SK-N-SH treated with all-trans-retinoic acid at 6 μM for 48 hours (cell line): ENCODE data around the gene USP13.

ENCODE experiments used
- ATAC-seq: fragments of 200-7000 bp; cut with Tn5 transposase; 3 replicates; pipeline ENCODE4 v1.9.1; 2020; ENCODE audit warnings: mild to moderate bottlenecking, moderate library complexity
- ARNTL ChIP-seq: fragments of 450-650 bp; formaldehyde crosslinking; IDR thresholded peaks from 2 replicates; pipeline ENCODE4 v1.5.0; 2020; ENCODE audit warnings: low read depth, mild to moderate bottlenecking, moderate library complexity, borderline replicate concordance
- BACH2 ChIP-seq: fragments of 250-450 bp; sonication (Bioruptor Pico); IDR thresholded peaks from 2 replicates; pipeline ENCODE4 v1.9.0; 2021; ENCODE audit warnings: mild to moderate bottlenecking, borderline replicate concordance
- CSDC2 ChIP-seq: fragments of 250-450 bp; sonication (Bioruptor Pico); IDR thresholded peaks from 2 replicates; pipeline ENCODE4 v1.5.0; 2020; ENCODE audit warnings: mild to moderate bottlenecking, moderate library complexity
- ESRRG ChIP-seq: fragments of 250-450 bp; sonication (Bioruptor Pico); IDR thresholded peaks from 2 replicates; pipeline ENCODE4 v1.6.1; 2021; ENCODE audit warnings: mild to moderate bottlenecking
- GLIS3 ChIP-seq: fragments of 250-450 bp; sonication (Bioruptor Pico); IDR thresholded peaks from 2 replicates; pipeline ENCODE4 v1.5.0; 2020; ENCODE audit warnings: mild to moderate bottlenecking, moderate library complexity
- ISL1 ChIP-seq: fragments of 250-450 bp; sonication (Bioruptor Pico); IDR thresholded peaks from 2 replicates; pipeline ENCODE4 v2.1.2; 2022; ENCODE audit warnings: mild to moderate bottlenecking, moderate library complexity
- PPARA ChIP-seq: fragments of 250-450 bp; sonication (Bioruptor Pico); IDR thresholded peaks from 2 replicates; pipeline ENCODE4 v1.5.0; 2020; ENCODE audit warnings: mild to moderate bottlenecking, borderline replicate concordance
- SNAI2 ChIP-seq: fragments of 250-450 bp; sonication (Bioruptor Pico); IDR thresholded peaks from 2 replicates; pipeline ENCODE4 v1.5.0; 2020; ENCODE audit warnings: mild to moderate bottlenecking, moderate library complexity
- TCF4 ChIP-seq: fragments of 250-450 bp; sonication (Bioruptor Pico); IDR thresholded peaks from 2 replicates; pipeline ENCODE4 v1.8.0; 2021; ENCODE audit warnings: mild to moderate bottlenecking, moderate library complexity, borderline replicate concordance
- TOX ChIP-seq: fragments of 250-450 bp; sonication (Bioruptor Pico); IDR thresholded peaks from 2 replicates; pipeline ENCODE4 v1.8.0; 2021; ENCODE audit warnings: mild to moderate bottlenecking, moderate library complexity, borderline replicate concordance
- ZC3H10 ChIP-seq: fragments of 250-450 bp; sonication (Bioruptor Pico); IDR thresholded peaks from 2 replicates; pipeline ENCODE4 v1.5.1; 2021; ENCODE audit warnings: mild to moderate bottlenecking, moderate library complexity
- ZFP3 ChIP-seq: fragments of 250-450 bp; sonication (Bioruptor Pico); IDR thresholded peaks from 2 replicates; pipeline ENCODE4 v1.5.0; 2020; ENCODE audit warnings: mild to moderate bottlenecking, moderate library complexity
- ZFP30 ChIP-seq: fragments of 450-650 bp; formaldehyde crosslinking; IDR thresholded peaks from 2 replicates; pipeline ENCODE4 v1.5.0; 2022; ENCODE audit warnings: mild to moderate bottlenecking, moderate library complexity
- ZNF565 ChIP-seq: fragments of 450-650 bp; formaldehyde crosslinking; conservative IDR thresholded peaks from 2 replicates; pipeline ENCODE4 v1.5.0; 2020; ENCODE audit warnings: low read depth, mild to moderate bottlenecking, moderate library complexity
- ZNF70 ChIP-seq: fragments of 450-650 bp; formaldehyde crosslinking; IDR thresholded peaks from 2 replicates; pipeline ENCODE4 v1.5.0; 2020; ENCODE audit warnings: mild to moderate bottlenecking, moderate library complexity
- ZNF8 ChIP-seq: fragments of 450-650 bp; formaldehyde crosslinking; IDR thresholded peaks from 2 replicates; pipeline ENCODE4 v1.5.0; 2020; ENCODE audit warnings: mild to moderate bottlenecking, moderate library complexity
- TF ChIP-seq, protein P1 (sequence below): fragments of 250-450 bp; sonication (Bioruptor Pico); IDR thresholded peaks from 2 replicates; pipeline ENCODE4 v1.5.1; 2021; ENCODE audit warnings: mild to moderate bottlenecking, moderate library complexity
- TF ChIP-seq, protein P2 (sequence below): fragments of 250-450 bp; sonication (Bioruptor Pico); IDR thresholded peaks from 2 replicates; pipeline ENCODE4 v1.5.1; 2020; ENCODE audit warnings: low read depth, mild to moderate bottlenecking, moderate library complexity
- TF ChIP-seq, protein P3 (sequence below): fragments of 250-450 bp; sonication (Bioruptor Pico); IDR thresholded peaks from 2 replicates; pipeline ENCODE4 v1.8.0; 2021; ENCODE audit warnings: low read depth, mild to moderate bottlenecking, moderate library complexity, borderline replicate concordance
- TF ChIP-seq, protein P4 (sequence below): fragments of 250-450 bp; sonication (Bioruptor Pico); IDR thresholded peaks from 2 replicates; pipeline ENCODE4 v1.8.0; 2020; ENCODE audit warnings: mild to moderate bottlenecking, moderate library complexity, borderline replicate concordance
- TF ChIP-seq, protein P5 (sequence below): fragments of 250-450 bp; sonication (Bioruptor Pico); IDR thresholded peaks from 2 replicates; pipeline ENCODE4 v1.5.0; 2020; ENCODE audit warnings: mild to moderate bottlenecking, moderate library complexity

USP13 gene

DNA sequence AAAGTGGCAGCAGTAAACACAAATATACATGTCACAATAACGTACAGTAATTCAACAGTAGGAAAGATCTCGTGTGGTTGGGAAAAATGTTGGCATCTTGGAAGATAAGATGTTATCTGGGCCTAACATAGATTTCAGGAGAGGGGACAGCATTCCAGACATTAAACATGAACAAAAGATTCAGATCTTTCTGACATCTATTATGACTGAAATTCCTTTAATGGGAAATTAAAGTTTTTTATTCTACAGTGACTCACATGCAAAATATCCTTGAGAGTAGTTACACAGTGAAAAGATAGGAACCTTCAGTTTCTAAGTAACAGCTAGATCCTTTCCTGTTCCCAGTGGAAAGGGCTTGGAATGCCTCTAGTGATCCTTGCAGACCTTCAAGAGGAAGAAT is 39.0 kb upstream of the USP13 start (continued):
- TF ChIP-seq, protein P1, sequence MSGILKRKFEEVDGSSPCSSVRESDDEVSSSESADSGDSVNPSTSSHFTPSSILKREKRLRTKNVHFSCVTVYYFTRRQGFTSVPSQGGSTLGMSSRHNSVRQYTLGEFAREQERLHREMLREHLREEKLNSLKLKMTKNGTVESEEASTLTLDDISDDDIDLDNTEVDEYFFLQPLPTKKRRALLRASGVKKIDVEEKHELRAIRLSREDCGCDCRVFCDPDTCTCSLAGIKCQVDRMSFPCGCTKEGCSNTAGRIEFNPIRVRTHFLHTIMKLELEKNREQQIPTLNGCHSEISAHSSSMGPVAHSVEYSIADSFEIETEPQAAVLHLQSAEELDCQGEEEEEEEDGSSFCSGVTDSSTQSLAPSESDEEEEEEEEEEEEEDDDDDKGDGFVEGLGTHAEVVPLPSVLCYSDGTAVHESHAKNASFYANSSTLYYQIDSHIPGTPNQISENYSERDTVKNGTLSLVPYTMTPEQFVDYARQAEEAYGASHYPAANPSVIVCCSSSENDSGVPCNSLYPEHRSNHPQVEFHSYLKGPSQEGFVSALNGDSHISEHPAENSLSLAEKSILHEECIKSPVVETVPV (CRISPR knock-in tag), result peak; percentile 49; the same call in 1 of the 2 replicates
- no peak for TF ChIP-seq BACH2
- TF ChIP-seq, protein P2, sequence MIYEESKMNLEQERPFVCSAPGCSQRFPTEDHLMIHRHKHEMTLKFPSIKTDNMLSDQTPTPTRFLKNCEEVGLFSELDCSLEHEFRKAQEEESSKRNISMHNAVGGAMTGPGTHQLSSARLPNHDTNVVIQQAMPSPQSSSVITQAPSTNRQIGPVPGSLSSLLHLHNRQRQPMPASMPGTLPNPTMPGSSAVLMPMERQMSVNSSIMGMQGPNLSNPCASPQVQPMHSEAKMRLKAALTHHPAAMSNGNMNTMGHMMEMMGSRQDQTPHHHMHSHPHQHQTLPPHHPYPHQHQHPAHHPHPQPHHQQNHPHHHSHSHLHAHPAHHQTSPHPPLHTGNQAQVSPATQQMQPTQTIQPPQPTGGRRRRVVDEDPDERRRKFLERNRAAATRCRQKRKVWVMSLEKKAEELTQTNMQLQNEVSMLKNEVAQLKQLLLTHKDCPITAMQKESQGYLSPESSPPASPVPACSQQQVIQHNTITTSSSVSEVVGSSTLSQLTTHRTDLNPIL, result peak; percentile 88
- TF ChIP-seq ZNF565, result no peak
- no peak for TF ChIP-seq ARNTL
- TF ChIP-seq ZNF8 (CRISPR knock-in tag), result no peak; the same call in 1 of the 2 replicates
- no peak for TF ChIP-seq ZFP30 (CRISPR knock-in tag)
- TF ChIP-seq, all 23 proteins: peak for 9

DNA sequence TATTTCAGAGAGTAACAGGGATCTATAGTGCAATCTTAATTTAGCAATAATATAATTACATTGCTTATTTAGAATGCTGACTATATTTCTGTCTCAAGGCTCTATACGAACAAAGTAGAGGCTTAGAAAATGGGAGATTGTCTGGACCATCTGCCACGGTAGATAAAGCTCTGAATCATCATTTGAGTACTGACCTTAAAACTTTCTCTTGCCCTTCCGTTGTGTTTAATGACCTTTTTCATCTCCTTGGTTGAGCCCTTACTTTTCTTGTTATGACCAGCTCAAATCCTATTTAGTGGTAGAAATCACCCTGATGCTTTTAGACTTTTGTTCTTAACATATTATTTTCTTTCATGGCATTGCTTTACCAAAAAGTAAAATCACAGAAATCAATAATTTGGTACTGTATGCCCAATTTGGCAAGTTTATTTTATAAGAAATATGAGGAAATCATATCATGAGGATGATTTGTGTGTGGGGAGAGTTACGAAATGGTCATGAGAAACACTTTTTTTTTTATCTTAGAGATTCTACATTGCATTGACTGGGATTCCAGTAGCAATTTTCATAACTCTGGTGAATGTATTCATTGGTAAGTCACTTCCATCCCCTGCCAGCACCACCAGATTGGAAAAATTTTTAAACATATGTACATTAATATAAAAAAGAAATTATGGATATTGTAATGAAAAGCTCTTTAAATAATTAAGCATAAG is 37.2 kb upstream of the USP13 start:
- no peak for ATAC-seq
- TF ChIP-seq ISL1 (peak; percentile 37; the same call in 1 of the 2 replicates), ESRRG (CRISPR knock-in tag) (no peak), ZNF70 (peak; percentile 89)
- TF ChIP-seq, all 23 proteins: peak for 2

DNA sequence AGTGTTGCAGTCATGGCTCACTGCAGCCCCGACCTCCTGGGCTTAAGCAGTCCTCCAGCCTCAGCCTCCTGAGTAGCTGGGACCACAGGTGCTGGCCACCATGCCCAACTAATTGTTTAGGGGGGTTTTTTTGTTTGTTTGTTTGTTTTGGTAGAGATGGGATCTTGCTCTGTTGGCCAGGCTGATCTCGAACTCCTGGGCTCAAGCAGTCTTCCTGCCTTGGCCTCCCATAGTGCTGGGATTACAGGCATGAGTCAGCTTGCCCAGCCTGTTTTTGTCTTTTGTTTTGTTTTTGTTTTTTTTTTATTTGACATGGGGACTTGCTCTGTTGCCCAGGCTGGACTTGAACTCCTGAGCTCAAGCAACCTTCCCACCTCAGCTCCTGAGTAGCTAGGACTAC is 30.8 kb upstream of the USP13 start:
- ATAC-seq, result no peak
- TF ChIP-seq CSDC2 (no peak), ZNF565 (no peak), ZNF70 (no peak), ESRRG (CRISPR knock-in tag) (no peak), ISL1 (no peak), BACH2 (no peak), SNAI2 (CRISPR knock-in tag) (no peak), TOX (no peak), TCF4 (no peak), ARNTL (no peak), ZC3H10 (no peak), GLIS3 (CRISPR knock-in tag) (no peak), PPARA (CRISPR knock-in tag) (no peak), ZFP3 (CRISPR knock-in tag) (no peak)
- TF ChIP-seq, protein P3, sequence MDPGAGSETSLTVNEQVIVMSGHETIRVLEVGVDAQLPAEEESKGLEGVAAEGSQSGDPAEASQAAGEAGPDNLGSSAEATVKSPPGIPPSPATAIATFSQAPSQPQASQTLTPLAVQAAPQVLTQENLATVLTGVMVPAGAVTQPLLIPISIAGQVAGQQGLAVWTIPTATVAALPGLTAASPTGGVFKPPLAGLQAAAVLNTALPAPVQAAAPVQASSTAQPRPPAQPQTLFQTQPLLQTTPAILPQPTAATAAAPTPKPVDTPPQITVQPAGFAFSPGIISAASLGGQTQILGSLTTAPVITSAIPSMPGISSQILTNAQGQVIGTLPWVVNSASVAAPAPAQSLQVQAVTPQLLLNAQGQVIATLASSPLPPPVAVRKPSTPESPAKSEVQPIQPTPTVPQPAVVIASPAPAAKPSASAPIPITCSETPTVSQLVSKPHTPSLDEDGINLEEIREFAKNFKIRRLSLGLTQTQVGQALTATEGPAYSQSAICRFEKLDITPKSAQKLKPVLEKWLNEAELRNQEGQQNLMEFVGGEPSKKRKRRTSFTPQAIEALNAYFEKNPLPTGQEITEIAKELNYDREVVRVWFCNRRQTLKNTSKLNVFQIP (CRISPR knock-in tag), result no peak
- TF ChIP-seq, protein P1 (CRISPR knock-in tag), result no peak
- TF ChIP-seq, protein P2, result no peak
- TF ChIP-seq, protein P4, sequence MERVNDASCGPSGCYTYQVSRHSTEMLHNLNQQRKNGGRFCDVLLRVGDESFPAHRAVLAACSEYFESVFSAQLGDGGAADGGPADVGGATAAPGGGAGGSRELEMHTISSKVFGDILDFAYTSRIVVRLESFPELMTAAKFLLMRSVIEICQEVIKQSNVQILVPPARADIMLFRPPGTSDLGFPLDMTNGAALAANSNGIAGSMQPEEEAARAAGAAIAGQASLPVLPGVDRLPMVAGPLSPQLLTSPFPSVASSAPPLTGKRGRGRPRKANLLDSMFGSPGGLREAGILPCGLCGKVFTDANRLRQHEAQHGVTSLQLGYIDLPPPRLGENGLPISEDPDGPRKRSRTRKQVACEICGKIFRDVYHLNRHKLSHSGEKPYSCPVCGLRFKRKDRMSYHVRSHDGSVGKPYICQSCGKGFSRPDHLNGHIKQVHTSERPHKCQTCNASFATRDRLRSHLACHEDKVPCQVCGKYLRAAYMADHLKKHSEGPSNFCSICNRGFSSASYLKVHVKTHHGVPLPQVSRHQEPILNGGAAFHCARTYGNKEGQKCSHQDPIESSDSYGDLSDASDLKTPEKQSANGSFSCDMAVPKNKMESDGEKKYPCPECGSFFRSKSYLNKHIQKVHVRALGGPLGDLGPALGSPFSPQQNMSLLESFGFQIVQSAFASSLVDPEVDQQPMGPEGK (CRISPR knock-in tag), result no peak
- TF ChIP-seq, protein P5, sequence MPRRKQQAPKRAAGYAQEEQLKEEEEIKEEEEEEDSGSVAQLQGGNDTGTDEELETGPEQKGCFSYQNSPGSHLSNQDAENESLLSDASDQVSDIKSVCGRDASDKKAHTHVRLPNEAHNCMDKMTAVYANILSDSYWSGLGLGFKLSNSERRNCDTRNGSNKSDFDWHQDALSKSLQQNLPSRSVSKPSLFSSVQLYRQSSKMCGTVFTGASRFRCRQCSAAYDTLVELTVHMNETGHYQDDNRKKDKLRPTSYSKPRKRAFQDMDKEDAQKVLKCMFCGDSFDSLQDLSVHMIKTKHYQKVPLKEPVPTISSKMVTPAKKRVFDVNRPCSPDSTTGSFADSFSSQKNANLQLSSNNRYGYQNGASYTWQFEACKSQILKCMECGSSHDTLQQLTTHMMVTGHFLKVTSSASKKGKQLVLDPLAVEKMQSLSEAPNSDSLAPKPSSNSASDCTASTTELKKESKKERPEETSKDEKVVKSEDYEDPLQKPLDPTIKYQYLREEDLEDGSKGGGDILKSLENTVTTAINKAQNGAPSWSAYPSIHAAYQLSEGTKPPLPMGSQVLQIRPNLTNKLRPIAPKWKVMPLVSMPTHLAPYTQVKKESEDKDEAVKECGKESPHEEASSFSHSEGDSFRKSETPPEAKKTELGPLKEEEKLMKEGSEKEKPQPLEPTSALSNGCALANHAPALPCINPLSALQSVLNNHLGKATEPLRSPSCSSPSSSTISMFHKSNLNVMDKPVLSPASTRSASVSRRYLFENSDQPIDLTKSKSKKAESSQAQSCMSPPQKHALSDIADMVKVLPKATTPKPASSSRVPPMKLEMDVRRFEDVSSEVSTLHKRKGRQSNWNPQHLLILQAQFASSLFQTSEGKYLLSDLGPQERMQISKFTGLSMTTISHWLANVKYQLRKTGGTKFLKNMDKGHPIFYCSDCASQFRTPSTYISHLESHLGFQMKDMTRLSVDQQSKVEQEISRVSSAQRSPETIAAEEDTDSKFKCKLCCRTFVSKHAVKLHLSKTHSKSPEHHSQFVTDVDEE (CRISPR knock-in tag), result no peak
